MM.1S (cell line): ENCODE results near the gene NTM.

Experiments used
- DNase-seq: peaks from one replicate; pipeline ENCODE4 v3.0.0-alpha.2; 2015
- H2AFZ ChIP-seq: fragments of 300-600 bp; sonication (generic); 2 replicates; pipeline ENCODE4 v1.6.0; 2016; ENCODE audit warnings: antibody characterized with exemption, low read length
- H3F3A ChIP-seq: fragments of 300-600 bp; sonication (generic); 2 replicates; pipeline ENCODE4 v1.6.1; 2016; ENCODE audit warnings: mild to moderate bottlenecking, antibody characterized with exemption, low read length, moderate library complexity, mixed read lengths; ENCODE audit not compliant: insufficient read depth
- H3K27ac ChIP-seq: fragments of 300-600 bp; sonication (generic); 2 replicates; pipeline ENCODE4 v1.5.1; 2016; ENCODE audit warnings: mild to moderate bottlenecking, low read length
- H3K27me3 ChIP-seq: fragments of 300-600 bp; sonication (generic); replicated peaks from 2 replicates; pipeline ENCODE4 v1.6.0; 2016; ENCODE audit warnings: low read length; ENCODE audit not compliant: insufficient read depth
- H3K36me3 ChIP-seq: fragments of 300-600 bp; sonication (generic); replicated peaks from 2 replicates; pipeline ENCODE4 v1.6.1; 2016; ENCODE audit warnings: mild to moderate bottlenecking, low read length, mixed read lengths; ENCODE audit not compliant: insufficient read depth
- H3K4me1 ChIP-seq: fragments of 300-600 bp; sonication (generic); 2 replicates; pipeline ENCODE4 v1.6.1; 2016; ENCODE audit warnings: low read length, mixed read lengths
- H3K4me2 ChIP-seq: fragments of 300-600 bp; sonication (generic); 2 replicates; pipeline ENCODE4 v1.6.0; 2016; ENCODE audit warnings: low read depth, low read length
- H3K4me3 ChIP-seq: fragments of 300-600 bp; sonication (generic); 2 replicates; pipeline ENCODE4 v1.5.1; 2016; ENCODE audit warnings: low read length, mixed read lengths
- H3K79me2 ChIP-seq: fragments of 300-600 bp; sonication (generic); 2 replicates; pipeline ENCODE4 v1.6.1; 2016; ENCODE audit warnings: mixed run types, low read length, mixed read lengths
- H3K9ac ChIP-seq: fragments of 300-600 bp; sonication (generic); 2 replicates; pipeline ENCODE4 v1.6.1; 2016; ENCODE audit warnings: low read length, mixed read lengths
- H3K9me2 ChIP-seq: fragments of 300-600 bp; sonication (generic); replicated peaks from 2 replicates; pipeline ENCODE4 v1.6.1; 2016; ENCODE audit warnings: mild to moderate bottlenecking, low read length, mixed read lengths; ENCODE audit not compliant: insufficient read depth
- H3K9me3 ChIP-seq: fragments of 300-600 bp; sonication (generic); replicated peaks from 2 replicates; pipeline ENCODE4 v1.6.1; 2016; ENCODE audit warnings: mild to moderate bottlenecking, low read length, mixed read lengths; ENCODE audit not compliant: insufficient read depth
- H4K20me1 ChIP-seq: fragments of 300-600 bp; sonication (generic); 2 replicates; pipeline ENCODE4 v1.6.1; 2016; ENCODE audit warnings: mild to moderate bottlenecking, low read length, moderate library complexity, mixed read lengths; ENCODE audit not compliant: insufficient read depth
- CTCF ChIP-seq: fragments of 300-600 bp; sonication (generic); IDR thresholded peaks from 2 replicates; pipeline ENCODE4 v1.5.1; 2016; ENCODE audit warnings: antibody characterized with exemption, low read length, mixed read lengths
- EZH2 ChIP-seq: fragments of 300-600 bp; sonication (generic); optimal IDR thresholded peaks from 2 replicates; pipeline ENCODE3; 2017; ENCODE audit warnings: low read depth, mild to moderate bottlenecking, antibody characterized with exemption, low read length, mixed read lengths
- EZH2phosphoT487 ChIP-seq: fragments of 300-600 bp; sonication (generic); IDR thresholded peaks from 2 replicates; pipeline ENCODE4 v1.6.1; 2018; ENCODE audit warnings: antibody characterized with exemption, low read length

NTM gene

GRCh38 chr11:131447898-131448297 is 77.5 kb downstream of the NTM start:
- H3K79me2 ChIP-seq = no peaks in the 10 kb centered on the region
- H4K20me1 ChIP-seq = no peaks in the 10 kb centered on the region
- no peak for TF ChIP-seq CTCF
- no peak for TF ChIP-seq EZH2phosphoT487
- no peak for TF ChIP-seq EZH2
- no peaks in the 10 kb centered on the region for H3K9me3 ChIP-seq
- no peaks in the 10 kb centered on the region for H3F3A ChIP-seq
- DNase-seq = no peak
- H3K27me3 ChIP-seq = no peaks in the 10 kb centered on the region
- H3K4me1 ChIP-seq = no peaks in the 10 kb centered on the region
- H3K27ac ChIP-seq = no peak overlapping the region
- H3K9me2 ChIP-seq = no peaks in the 10 kb centered on the region
- no peaks in the 10 kb centered on the region for H3K36me3 ChIP-seq
- no peak overlapping the region for H3K4me2 ChIP-seq
- no peak overlapping the region for H3K9ac ChIP-seq
- H3K4me3 ChIP-seq = no peak overlapping the region
- H2AFZ ChIP-seq = no peak overlapping the region

GRCh38 chr11:131449036-131450019 is 78.9 kb downstream of the NTM start:
- no peak overlapping the region for H3K9ac ChIP-seq
- H3F3A ChIP-seq = no peaks in the 10 kb centered on the region
- H3K36me3 ChIP-seq = no peaks in the 10 kb centered on the region
- no peaks in the 10 kb centered on the region for H3K27me3 ChIP-seq
- no peak overlapping the region for H3K4me3 ChIP-seq
- no peaks in the 10 kb centered on the region for H3K9me3 ChIP-seq
- H3K9me2 ChIP-seq = no peaks in the 10 kb centered on the region
- no peaks in the 10 kb centered on the region for H3K79me2 ChIP-seq
- H3K4me2 ChIP-seq = no peak overlapping the region
- TF ChIP-seq EZH2phosphoT487 (no peak), CTCF (no peak), EZH2 (no peak)
- no peak for DNase-seq
- H2AFZ ChIP-seq = no peak overlapping the region
- H4K20me1 ChIP-seq = no peaks in the 10 kb centered on the region
- H3K4me1 ChIP-seq = no peaks in the 10 kb centered on the region
- no peak overlapping the region for H3K27ac ChIP-seq

- no peak overlapping the region for H3K4me2 ChIP-seq
- no peaks in the 10 kb centered on the region for H3K27me3 ChIP-seq
- H3K9ac ChIP-seq = no peak overlapping the region
- H3K9me2 ChIP-seq = no peaks in the 10 kb centered on the region
- TF ChIP-seq EZH2 (no peak), CTCF (no peak), EZH2phosphoT487 (no peak)
- H3K4me1 ChIP-seq = no peaks in the 10 kb centered on the region
- no peaks in the 10 kb centered on the region for H4K20me1 ChIP-seq
- H3K4me3 ChIP-seq = no peak overlapping the region
- H3K9me3 ChIP-seq = no peaks in the 10 kb centered on the region
- H3K79me2 ChIP-seq = no peaks in the 10 kb centered on the region
- H3K27ac ChIP-seq = no peak overlapping the region
- H2AFZ ChIP-seq = no peak overlapping the region
- no peaks in the 10 kb centered on the region for H3F3A ChIP-seq
- DNase-seq = no peak
- no peaks in the 10 kb centered on the region for H3K36me3 ChIP-seq
Measured at GRCh38 chr11:131454490-131454889, 84.1 kb downstream of the NTM start.
